Measurements from ENCODE around the gene ARSG.

ARSG gene

GRCh38 chr17:68468334-68468733 lies 177.0 kb downstream of the ARSG start:
- no peak for DNase-seq (ENCODE audit: low spot score)

- DNase-seq (ENCODE audit: low spot score), result no peak
Observed at GRCh38 chr17:68468788-68469187, 177.5 kb downstream of the ARSG start.

Small RNA genes within 50 kb of the gene (small RNA-seq; reads per million reads assigned to genes)
- 0 reads per million in 2 experiments for gene MIR635

Data from SK-N-DZ (cell line).